Measurements from ENCODE around the gene VTN. TPM values are rescaled to one million over a fixed set of nuclear protein-coding genes. Genes with fewer than 3 reads are reported as not detected.

VTN gene
- total RNA-seq, 2 experiments from 2014 or later, result 0.16 to 0.17 TPM

GRCh38 chr17:28398280-28398981 is 28.3 kb upstream of the VTN start:
- H3K36me3 Mint-ChIP-seq (ENCODE audit: low read depth), result peaks cover 26% of the 10 kb centered on the region
- H3K9me3 Mint-ChIP-seq, result no peaks in the 10 kb centered on the region
- POLR2A ChIA-PET, result interaction anchor here (1.1 kb wide), 1 partner anchor 14 kb away, joined by 4 read pairs; no protein-coding TSS in a partner anchor
- ATAC-seq (ENCODE audit: poor library complexity), result no peak
- H3K4me3 Mint-ChIP-seq, result no peak overlapping the region
- no peaks in the 10 kb centered on the region for H3K9me3 ChIP-seq (ENCODE audit: control insufficient read depth in 1 of 2, insufficient read depth in 1 of 2, low read length in 2 of 2)
- H3K27ac ChIP-seq (ENCODE audit: low read depth in 1 of 2, low read length in 2 of 2), result no peak overlapping the region
- peaks cover 39% of the 10 kb centered on the region for H3K36me3 ChIP-seq (ENCODE audit: insufficient read depth, low read length)
- TF ChIP-seq, protein P1, sequence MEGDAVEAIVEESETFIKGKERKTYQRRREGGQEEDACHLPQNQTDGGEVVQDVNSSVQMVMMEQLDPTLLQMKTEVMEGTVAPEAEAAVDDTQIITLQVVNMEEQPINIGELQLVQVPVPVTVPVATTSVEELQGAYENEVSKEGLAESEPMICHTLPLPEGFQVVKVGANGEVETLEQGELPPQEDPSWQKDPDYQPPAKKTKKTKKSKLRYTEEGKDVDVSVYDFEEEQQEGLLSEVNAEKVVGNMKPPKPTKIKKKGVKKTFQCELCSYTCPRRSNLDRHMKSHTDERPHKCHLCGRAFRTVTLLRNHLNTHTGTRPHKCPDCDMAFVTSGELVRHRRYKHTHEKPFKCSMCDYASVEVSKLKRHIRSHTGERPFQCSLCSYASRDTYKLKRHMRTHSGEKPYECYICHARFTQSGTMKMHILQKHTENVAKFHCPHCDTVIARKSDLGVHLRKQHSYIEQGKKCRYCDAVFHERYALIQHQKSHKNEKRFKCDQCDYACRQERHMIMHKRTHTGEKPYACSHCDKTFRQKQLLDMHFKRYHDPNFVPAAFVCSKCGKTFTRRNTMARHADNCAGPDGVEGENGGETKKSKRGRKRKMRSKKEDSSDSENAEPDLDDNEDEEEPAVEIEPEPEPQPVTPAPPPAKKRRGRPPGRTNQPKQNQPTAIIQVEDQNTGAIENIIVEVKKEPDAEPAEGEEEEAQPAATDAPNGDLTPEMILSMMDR (IDR thresholded peaks at IDR 0.05), result no peak
- CTCF ChIA-PET, result no interaction called here
- no peaks in the 10 kb centered on the region for H3K27me3 ChIP-seq (ENCODE audit: control insufficient read depth in 1 of 2, insufficient read depth in 2 of 2, low read length in 2 of 2)
- H3K4me1 Mint-ChIP-seq (ENCODE audit: low read depth), result no peaks in the 10 kb centered on the region
- peaks cover 5% of the 10 kb centered on the region for H3K4me1 ChIP-seq (ENCODE audit: insufficient read depth, low read length)
- H3K4me3 ChIP-seq (ENCODE audit: low read length), result no peak overlapping the region
- intact Hi-C loops (cut with DNase I, micrococcal nuclease), result no loop called here
- H3K27ac Mint-ChIP-seq, result no peak overlapping the region
- DNase-seq, result no peak
- H3K27me3 Mint-ChIP-seq, result no peaks in the 10 kb centered on the region

- Histone ChIP-seq H3K27ac (ENCODE audit: low read depth in 1 of 2, low read length in 2 of 2) (no peak overlapping the region), H3K4me3 (ENCODE audit: low read length) (no peak overlapping the region), H3K27me3 (ENCODE audit: control insufficient read depth in 1 of 2, insufficient read depth in 2 of 2, low read length in 2 of 2) (no peaks in the 10 kb centered on the region), H3K36me3 (ENCODE audit: insufficient read depth, low read length) (peaks cover 45% of the 10 kb centered on the region), H3K9me3 (ENCODE audit: control insufficient read depth in 1 of 2, insufficient read depth in 1 of 2, low read length in 2 of 2) (no peaks in the 10 kb centered on the region), H3K4me1 (ENCODE audit: insufficient read depth, low read length) (no peaks in the 10 kb centered on the region)
- Mint-ChIP-seq H3K4me1 (ENCODE audit: low read depth) (no peaks in the 10 kb centered on the region), H3K27me3 (no peaks in the 10 kb centered on the region), H3K4me3 (no peak overlapping the region), H3K9me3 (no peaks in the 10 kb centered on the region), H3K27ac (no peak overlapping the region), H3K36me3 (ENCODE audit: low read depth) (peaks cover 27% of the 10 kb centered on the region)
- ChIA-PET CTCF (no interaction called here), POLR2A (no interaction called here)
- TF ChIP-seq, protein P1 (IDR thresholded peaks at IDR 0.05), result no peak
- ATAC-seq (ENCODE audit: poor library complexity), result no peak
- no peak for DNase-seq
- intact Hi-C loops (cut with DNase I, micrococcal nuclease), result no loop called here
Observed at GRCh38 chr17:28397687-28398279, 27.7 kb upstream of the VTN start.

- peaks cover 31% of the 10 kb centered on the region for H3K36me3 Mint-ChIP-seq (ENCODE audit: low read depth)
- H3K27ac Mint-ChIP-seq, result no peak overlapping the region
- TF ChIP-seq, protein P1 (IDR thresholded peaks at IDR 0.05), result no peak
- no peaks in the 10 kb centered on the region for H3K9me3 Mint-ChIP-seq
- ChIA-PET POLR2A (no interaction called here), CTCF (no interaction called here)
- H3K4me3 Mint-ChIP-seq, result no peak overlapping the region
- no peaks in the 10 kb centered on the region for H3K27me3 Mint-ChIP-seq
- no peaks in the 10 kb centered on the region for H3K4me1 Mint-ChIP-seq (ENCODE audit: low read depth)
- Histone ChIP-seq H3K27me3 (ENCODE audit: control insufficient read depth in 1 of 2, insufficient read depth in 2 of 2, low read length in 2 of 2) (no peaks in the 10 kb centered on the region), H3K36me3 (ENCODE audit: insufficient read depth, low read length) (peaks cover 49% of the 10 kb centered on the region), H3K27ac (ENCODE audit: low read depth in 1 of 2, low read length in 2 of 2) (no peak overlapping the region), H3K4me3 (ENCODE audit: low read length) (no peak overlapping the region), H3K4me1 (ENCODE audit: insufficient read depth, low read length) (no peaks in the 10 kb centered on the region), H3K9me3 (ENCODE audit: control insufficient read depth in 1 of 2, insufficient read depth in 1 of 2, low read length in 2 of 2) (no peaks in the 10 kb centered on the region)
- no peak for DNase-seq
- no peak for ATAC-seq (ENCODE audit: poor library complexity)
- intact Hi-C loops (cut with DNase I, micrococcal nuclease), result no loop called here
Observed at GRCh38 chr17:28397275-28397674, 27.2 kb upstream of the VTN start.

All from CD4-positive, alpha-beta T cell (primary cell).